Measurements from ENCODE around the gene TCP1.
"Not testable (repeated sequence)": the region's sequence is repeated elsewhere in the genome, so short reads cannot be mapped to it uniquely, and the experiment has no call there.

The TCP1 gene

DNA sequence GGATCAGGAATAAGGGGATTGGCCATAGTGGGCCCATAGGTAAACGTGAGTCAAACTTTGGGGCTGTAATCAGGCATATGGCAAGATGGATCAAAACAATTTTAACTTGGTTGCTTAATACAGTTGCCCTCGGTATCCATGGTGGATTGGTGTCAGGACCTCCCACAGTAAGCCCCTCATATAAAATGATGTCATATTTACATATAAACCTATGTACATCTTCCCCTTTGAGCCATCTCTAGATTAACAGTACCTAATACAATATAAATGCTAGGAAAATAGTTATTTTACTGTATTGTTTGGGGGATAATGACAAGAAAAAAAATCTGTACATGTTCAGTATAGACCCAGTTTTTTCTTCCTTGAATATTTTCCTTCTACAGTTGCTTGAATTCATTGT is 35.0 kb downstream of the TCP1 start:
- H3K4me3 ChIP-seq (ENCODE audit: low read length): no peak overlapping the region
- H3K27ac ChIP-seq (ENCODE audit: low read depth, low read length): no peak overlapping the region
- no peaks in the 10 kb centered on the region for H3K27me3 ChIP-seq (ENCODE audit: insufficient read depth, low read length)
- no peaks in the 10 kb centered on the region; the same call in 1 of the 2 replicates for H3K4me1 ChIP-seq (ENCODE audit: insufficient read depth, low read length)
- 98% methylated on average over 2 of the region's 2 CpGs for WGBS
- peaks cover 95% of the 10 kb centered on the region for H3K36me3 ChIP-seq (ENCODE audit: insufficient read depth, low read length)
- no peak overlapping the region for H3K9ac ChIP-seq (ENCODE audit: low read depth, low read length)
- H3K9me3 ChIP-seq (ENCODE audit: insufficient read depth, low read depth, low read length): no peaks in the 10 kb centered on the region

DNA sequence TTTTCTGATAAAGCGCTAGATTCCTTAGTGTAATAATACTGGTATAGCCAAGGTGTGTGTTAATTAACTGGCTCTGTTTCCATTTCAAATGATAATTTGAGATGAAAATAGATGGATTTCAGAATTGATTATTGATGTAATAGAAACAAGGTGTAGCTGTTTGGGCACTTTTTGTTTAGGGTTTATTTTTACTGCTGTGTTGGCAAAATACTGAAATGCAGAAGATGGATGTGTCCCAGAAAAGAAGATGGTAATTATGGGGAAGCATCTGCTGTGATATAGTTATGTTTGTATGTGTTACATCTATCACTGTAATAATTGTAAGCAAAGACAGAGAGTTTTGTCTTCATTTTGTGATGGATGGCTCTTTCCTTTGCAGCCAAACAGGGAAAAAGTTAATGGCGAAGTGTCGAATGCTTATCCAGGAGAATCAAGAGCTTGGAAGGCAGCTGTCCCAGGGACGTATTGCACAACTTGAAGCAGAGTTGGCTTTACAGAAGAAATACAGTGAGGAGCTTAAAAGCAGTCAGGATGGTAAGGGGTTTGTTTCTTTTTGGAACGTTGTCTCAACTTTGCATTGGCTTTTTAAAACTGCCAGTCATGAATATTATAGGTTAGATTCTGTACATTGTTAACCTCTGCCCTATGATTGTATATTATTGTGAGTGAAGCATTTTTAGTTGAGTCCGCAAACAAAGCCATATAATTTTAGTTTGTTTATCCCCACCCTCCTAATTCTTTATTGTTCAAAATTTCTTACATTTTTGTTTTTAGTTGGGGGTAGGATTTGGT is 36.1 kb downstream of the TCP1 start:
- H3K4me3 ChIP-seq (ENCODE audit: low read length): no peak overlapping the region
- peaks cover 100% of the 10 kb centered on the region for H3K36me3 ChIP-seq (ENCODE audit: insufficient read depth, low read length)
- no peaks in the 10 kb centered on the region for H3K27me3 ChIP-seq (ENCODE audit: insufficient read depth, low read length)
- no peaks in the 10 kb centered on the region for H3K9me3 ChIP-seq (ENCODE audit: insufficient read depth, low read depth, low read length)
- H3K9ac ChIP-seq (ENCODE audit: low read depth, low read length): no peak overlapping the region
- no peaks in the 10 kb centered on the region for H3K4me1 ChIP-seq (ENCODE audit: insufficient read depth, low read length)
- 94% methylated on average over 5 of the region's 6 CpGs for WGBS
- H3K27ac ChIP-seq (ENCODE audit: low read depth, low read length): no peak overlapping the region

DNA sequence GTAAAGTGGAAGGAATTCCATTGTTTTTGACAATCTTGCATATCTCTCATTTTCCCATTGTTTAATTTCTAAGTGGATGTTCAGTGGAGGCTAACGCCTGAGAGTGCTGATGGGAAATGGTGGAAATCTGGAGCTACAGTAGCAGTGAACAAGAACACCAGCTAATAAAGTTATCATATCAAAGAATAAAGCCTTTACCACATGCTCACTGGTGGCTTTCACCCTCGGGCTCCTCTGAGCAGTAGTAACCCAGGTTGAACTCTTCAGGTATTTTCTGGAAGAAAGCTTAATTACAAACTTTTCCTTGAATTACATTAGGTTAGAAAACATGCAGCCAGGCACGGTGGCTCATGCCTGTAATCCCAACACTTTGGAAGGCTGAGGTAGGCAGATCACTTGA is 38.0 kb downstream of the TCP1 start:
- no peaks in the 10 kb centered on the region for H3K4me1 ChIP-seq (ENCODE audit: insufficient read depth, low read length)
- no peaks in the 10 kb centered on the region for H3K27me3 ChIP-seq (ENCODE audit: insufficient read depth, low read length)
- H3K9ac ChIP-seq (ENCODE audit: low read depth, low read length): no peak overlapping the region
- WGBS: 93% methylated on average over 2 of the region's 3 CpGs
- no peak overlapping the region for H3K4me3 ChIP-seq (ENCODE audit: low read length)
- peaks cover 100% of the 10 kb centered on the region for H3K36me3 ChIP-seq (ENCODE audit: insufficient read depth, low read length)
- no peaks in the 10 kb centered on the region for H3K9me3 ChIP-seq (ENCODE audit: insufficient read depth, low read depth, low read length)
- no peak overlapping the region for H3K27ac ChIP-seq (ENCODE audit: low read depth, low read length)

DNA sequence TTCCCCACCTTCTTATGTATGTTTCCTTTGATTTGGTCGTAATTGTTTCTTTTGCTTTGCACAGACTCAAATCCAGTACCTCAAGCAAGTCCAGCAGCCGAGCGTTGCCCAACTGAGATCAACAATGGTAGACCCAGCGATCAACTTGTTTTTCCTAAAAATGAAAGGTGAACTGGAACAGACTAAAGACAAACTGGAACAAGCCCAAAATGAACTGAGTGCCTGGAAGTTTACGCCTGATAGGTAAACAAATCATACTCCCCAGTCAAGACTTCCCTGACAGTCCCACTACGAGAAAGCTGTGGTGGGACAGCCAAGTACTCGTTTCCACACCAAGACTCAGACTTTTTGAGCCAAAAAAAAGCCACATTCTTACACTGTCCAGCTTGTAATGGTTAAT is 41.3 kb downstream of the TCP1 start:
- H3K4me3 ChIP-seq (ENCODE audit: low read length); H3K27ac ChIP-seq (ENCODE audit: low read depth, low read length); H3K9ac ChIP-seq (ENCODE audit: low read depth, low read length); H3K27me3 ChIP-seq (ENCODE audit: insufficient read depth, low read length); H3K9me3 ChIP-seq (ENCODE audit: insufficient read depth, low read depth, low read length); H3K4me1 ChIP-seq (ENCODE audit: insufficient read depth, low read length): not testable (repeated sequence)
- 99% methylated on average over 6 of the region's 7 CpGs for WGBS
- H3K36me3 ChIP-seq (ENCODE audit: insufficient read depth, low read length): peaks cover 100% of the 10 kb centered on the region

DNA sequence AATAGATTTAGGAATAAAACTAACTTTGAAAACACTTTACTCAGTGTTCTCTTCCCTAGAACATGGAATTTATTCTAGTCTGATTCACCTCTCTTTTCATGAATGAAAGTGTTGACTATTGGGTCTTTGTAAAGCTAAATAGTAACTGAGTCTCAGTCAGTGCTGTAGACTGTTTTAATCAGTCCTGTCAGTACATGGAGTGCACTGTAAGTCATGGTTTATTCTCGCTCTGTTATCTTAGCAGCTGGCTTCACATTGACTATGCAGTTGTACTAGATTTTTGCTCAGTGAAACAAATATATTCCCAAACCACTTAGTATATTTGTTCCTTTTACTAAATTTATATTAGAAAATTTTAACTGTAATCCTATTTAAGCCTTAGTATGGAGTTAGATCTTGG is 42.6 kb downstream of the TCP1 start:
- Histone ChIP-seq H3K27ac (ENCODE audit: low read depth, low read length) (no peak overlapping the region), H3K9ac (ENCODE audit: low read depth, low read length) (no peak overlapping the region), H3K4me1 (ENCODE audit: insufficient read depth, low read length) (no peaks in the 10 kb centered on the region), H3K36me3 (ENCODE audit: insufficient read depth, low read length) (peaks cover 100% of the 10 kb centered on the region), H3K4me3 (ENCODE audit: low read length) (no peak overlapping the region), H3K9me3 (ENCODE audit: insufficient read depth, low read depth, low read length) (no peaks in the 10 kb centered on the region), H3K27me3 (ENCODE audit: insufficient read depth, low read length) (no peaks in the 10 kb centered on the region)
- 94% methylated on average over 1 of the region's 1 CpG for WGBS

DNA sequence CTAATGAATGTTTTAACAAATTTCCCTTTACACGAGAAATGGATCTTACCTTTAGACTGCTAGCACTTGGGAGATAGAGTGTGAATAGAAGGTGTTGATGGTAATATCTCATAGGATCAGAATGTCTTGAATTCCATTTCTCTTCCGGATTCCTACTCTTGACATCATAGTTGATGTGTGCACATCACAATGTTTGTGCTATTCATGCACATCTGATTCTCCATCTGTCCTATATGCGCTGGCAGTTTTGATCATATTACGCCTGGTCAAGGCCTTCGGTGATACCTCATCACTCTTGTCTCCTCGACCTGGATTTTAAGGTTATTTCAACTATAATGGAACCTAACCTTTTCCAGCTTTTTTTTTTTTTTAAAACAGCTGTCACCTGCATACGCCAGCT is 44.3 kb downstream of the TCP1 start:
- Histone ChIP-seq H3K4me3 (ENCODE audit: low read length) (no peak overlapping the region), H3K4me1 (ENCODE audit: insufficient read depth, low read length) (no peaks in the 10 kb centered on the region), H3K27ac (ENCODE audit: low read depth, low read length) (no peak overlapping the region), H3K9ac (ENCODE audit: low read depth, low read length) (no peak overlapping the region), H3K27me3 (ENCODE audit: insufficient read depth, low read length) (no peaks in the 10 kb centered on the region), H3K9me3 (ENCODE audit: insufficient read depth, low read depth, low read length) (no peaks in the 10 kb centered on the region), H3K36me3 (ENCODE audit: insufficient read depth, low read length) (peaks cover 99% of the 10 kb centered on the region)
- 95% methylated on average over 6 of the region's 7 CpGs for WGBS

DNA sequence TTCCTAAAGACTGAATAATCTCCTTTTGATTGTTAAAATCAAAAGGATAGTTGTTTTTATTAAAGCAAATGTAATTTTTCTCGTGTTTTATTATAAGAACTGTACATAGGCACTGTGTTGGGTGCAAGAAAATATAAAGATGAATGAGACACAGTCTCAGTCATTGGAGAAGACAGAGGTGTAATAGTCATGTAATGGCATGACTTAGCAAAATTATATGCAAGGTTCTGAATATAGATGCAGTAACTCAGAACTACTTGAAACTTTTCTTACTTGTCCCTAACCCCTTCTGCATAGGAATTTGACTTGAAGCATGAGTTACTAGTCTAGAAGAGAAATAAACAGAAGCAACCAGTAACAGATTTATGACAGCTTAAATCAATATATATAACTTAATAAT is 47.2 kb downstream of the TCP1 start:
- Histone ChIP-seq H3K4me1 (ENCODE audit: insufficient read depth, low read length) (no peaks in the 10 kb centered on the region), H3K27ac (ENCODE audit: low read depth, low read length) (no peak overlapping the region), H3K9ac (ENCODE audit: low read depth, low read length) (no peak overlapping the region), H3K36me3 (ENCODE audit: insufficient read depth, low read length) (peaks cover 99% of the 10 kb centered on the region), H3K4me3 (ENCODE audit: low read length) (no peak overlapping the region), H3K27me3 (ENCODE audit: insufficient read depth, low read length) (no peaks in the 10 kb centered on the region), H3K9me3 (ENCODE audit: insufficient read depth, low read depth, low read length) (no peaks in the 10 kb centered on the region)
- WGBS: 100% methylated on average over 1 of the region's 1 CpG

DNA sequence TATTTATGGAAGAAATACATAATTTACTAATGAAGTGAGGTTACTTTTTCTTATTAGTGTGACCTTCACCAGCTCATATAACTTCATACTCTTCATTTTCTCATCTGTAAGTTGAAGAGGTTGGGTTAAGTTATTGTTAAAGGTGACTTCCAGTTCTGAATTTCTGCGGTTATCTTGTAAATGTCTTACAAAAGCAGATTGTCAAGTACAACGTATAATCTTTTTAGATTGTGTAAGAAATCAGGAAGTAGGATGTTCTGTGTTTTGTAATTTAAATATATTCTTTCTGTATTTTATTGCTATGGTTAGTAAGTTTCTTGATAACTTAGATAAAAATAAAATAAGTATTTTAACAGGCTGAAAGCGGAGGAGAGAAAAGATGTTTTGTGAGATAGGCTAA is 50.1 kb downstream of the TCP1 start:
- no peak overlapping the region for H3K4me3 ChIP-seq (ENCODE audit: low read length)
- no peaks in the 10 kb centered on the region for H3K9me3 ChIP-seq (ENCODE audit: insufficient read depth, low read depth, low read length)
- no peak overlapping the region for H3K27ac ChIP-seq (ENCODE audit: low read depth, low read length)
- H3K36me3 ChIP-seq (ENCODE audit: insufficient read depth, low read length): peaks cover 80% of the 10 kb centered on the region
- 98% methylated on average over 2 of the region's 3 CpGs for WGBS
- H3K9ac ChIP-seq (ENCODE audit: low read depth, low read length): no peak overlapping the region
- H3K4me1 ChIP-seq (ENCODE audit: insufficient read depth, low read length): no peaks in the 10 kb centered on the region
- H3K27me3 ChIP-seq (ENCODE audit: insufficient read depth, low read length): no peaks in the 10 kb centered on the region

DNA sequence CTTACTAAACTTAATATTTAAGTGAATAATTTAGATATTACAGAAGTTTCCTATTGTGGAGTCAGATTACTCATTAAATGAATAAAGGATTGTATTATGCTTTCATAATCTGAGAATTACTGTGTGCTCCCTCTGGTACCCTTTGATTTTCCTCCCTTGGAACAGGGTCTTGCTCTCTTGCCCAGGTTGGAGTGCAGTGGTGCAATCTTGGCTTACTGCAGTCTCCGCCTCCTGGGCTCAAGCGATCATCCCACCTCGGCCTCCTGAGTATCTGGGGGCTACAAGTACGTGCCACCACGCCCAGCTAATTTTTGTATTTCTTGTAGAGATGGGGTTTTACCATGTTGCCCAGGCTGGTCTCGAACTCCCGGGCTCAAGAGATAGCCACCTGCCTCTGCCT is 52.5 kb downstream of the TCP1 start:
- Histone ChIP-seq H3K27ac (ENCODE audit: low read depth, low read length) (no peak overlapping the region), H3K9me3 (ENCODE audit: insufficient read depth, low read depth, low read length) (no peaks in the 10 kb centered on the region), H3K4me1 (ENCODE audit: insufficient read depth, low read length) (0 out of 2 replicates have a peak, but pooled peaks cover 1% of the 10 kb centered on the region), H3K9ac (ENCODE audit: low read depth, low read length) (no peak overlapping the region), H3K36me3 (ENCODE audit: insufficient read depth, low read length) (peaks cover 58% of the 10 kb centered on the region), H3K27me3 (ENCODE audit: insufficient read depth, low read length) (no peaks in the 10 kb centered on the region), H3K4me3 (ENCODE audit: low read length) (no peak overlapping the region)
- 87% methylated on average over 7 of the region's 7 CpGs for WGBS

DNA sequence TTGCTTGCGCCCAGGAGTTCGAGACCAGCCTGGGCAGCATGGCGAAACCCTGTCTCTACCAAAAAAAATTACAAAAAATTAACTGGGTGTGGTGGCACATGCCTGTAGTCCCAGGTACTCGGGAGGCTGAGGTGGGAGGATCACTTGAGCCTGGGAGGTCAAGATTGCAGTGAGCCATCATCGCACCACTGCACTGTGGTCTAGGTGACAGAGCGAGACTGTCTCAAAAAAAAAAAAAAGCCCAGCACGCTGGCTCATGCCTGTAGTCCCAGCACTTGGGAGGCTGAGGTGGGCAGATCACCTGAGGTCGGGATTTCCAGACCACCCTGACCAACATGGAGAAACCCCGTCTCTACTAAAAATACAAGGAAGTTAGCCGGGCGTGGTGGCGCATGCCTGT is 56.0 kb downstream of the TCP1 start:
- not testable (repeated sequence) for H3K27me3 ChIP-seq (ENCODE audit: insufficient read depth, low read length); H3K4me3 ChIP-seq (ENCODE audit: low read length); H3K27ac ChIP-seq (ENCODE audit: low read depth, low read length); H3K9me3 ChIP-seq (ENCODE audit: insufficient read depth, low read depth, low read length); H3K9ac ChIP-seq (ENCODE audit: low read depth, low read length)
- 94% methylated on average over 11 of the region's 12 CpGs for WGBS
- Histone ChIP-seq H3K36me3 (ENCODE audit: insufficient read depth, low read length) (peaks cover 35% of the 10 kb centered on the region), H3K4me1 (ENCODE audit: insufficient read depth, low read length) (peaks cover 20% of the 10 kb centered on the region)

DNA sequence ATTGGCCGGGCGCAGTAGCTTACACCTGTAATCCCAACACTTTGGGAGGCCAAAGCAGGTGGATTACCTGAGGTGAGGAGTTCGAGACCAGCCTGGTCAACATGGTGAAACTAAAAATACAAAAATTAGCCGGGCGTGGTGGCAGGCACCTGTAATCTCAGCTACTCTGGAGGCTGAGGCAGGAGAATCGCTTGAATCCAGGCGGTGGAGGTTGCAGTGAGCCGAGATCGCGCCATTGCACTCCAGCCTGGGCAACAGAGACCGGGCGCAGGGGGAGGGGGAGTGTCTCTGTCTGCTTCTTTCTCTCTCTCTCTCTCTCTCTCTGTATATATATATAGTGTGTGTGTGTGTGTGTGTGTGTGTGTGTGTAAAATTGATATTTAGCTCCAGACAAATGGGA is 56.9 kb downstream of the TCP1 start:
- H3K27me3 ChIP-seq (ENCODE audit: insufficient read depth, low read length); H3K4me3 ChIP-seq (ENCODE audit: low read length); H3K9me3 ChIP-seq (ENCODE audit: insufficient read depth, low read depth, low read length); H3K27ac ChIP-seq (ENCODE audit: low read depth, low read length); H3K9ac ChIP-seq (ENCODE audit: low read depth, low read length): not testable (repeated sequence)
- H3K4me1 ChIP-seq (ENCODE audit: insufficient read depth, low read length): peaks cover 20% of the 10 kb centered on the region
- 87% methylated on average over 10 of the region's 12 CpGs for WGBS
- peaks cover 27% of the 10 kb centered on the region for H3K36me3 ChIP-seq (ENCODE audit: insufficient read depth, low read length)

DNA sequence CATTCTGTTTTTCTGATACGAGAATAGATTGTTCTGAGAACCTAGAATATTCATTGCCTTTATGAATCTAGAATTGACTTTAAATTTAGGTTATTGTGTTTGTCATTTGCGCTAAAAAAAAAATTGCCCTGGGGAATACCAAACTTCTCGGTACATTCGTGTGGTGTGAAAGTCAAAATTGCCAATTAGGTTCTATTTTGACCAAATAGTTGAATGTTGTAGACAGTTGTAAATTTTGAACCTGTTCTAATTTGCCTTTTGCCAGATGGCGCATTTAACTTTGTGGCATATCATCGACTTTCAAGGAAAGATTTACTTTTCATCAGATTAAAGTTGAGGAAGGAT is 59.1 kb downstream of the TCP1 start:
- 92% methylated on average over 6 of the region's 6 CpGs for WGBS
- Histone ChIP-seq H3K27ac (ENCODE audit: low read depth, low read length) (no peak overlapping the region), H3K36me3 (ENCODE audit: insufficient read depth, low read length) (peaks cover 13% of the 10 kb centered on the region; the same call in 1 of the 2 replicates), H3K9ac (ENCODE audit: low read depth, low read length) (no peak overlapping the region), H3K27me3 (ENCODE audit: insufficient read depth, low read length) (no peaks in the 10 kb centered on the region), H3K9me3 (ENCODE audit: insufficient read depth, low read depth, low read length) (no peaks in the 10 kb centered on the region), H3K4me1 (ENCODE audit: insufficient read depth, low read length) (peaks cover 20% of the 10 kb centered on the region), H3K4me3 (ENCODE audit: low read length) (peak overlapping the region; percentile 92; the same call in 1 of the 2 replicates)

Measured in HUES64 (cell line).